WERI-Rb-1 (cell line): ENCODE data around the gene CREM.

Experiments
- DNase-seq: peaks from one replicate; pipeline ENCODE4 v3.0.0-alpha.2; 2020
- H3K27ac ChIP-seq: fragments of 250-450 bp; sonication (Bioruptor Pico); 2 replicates; pipeline ENCODE4 v1.5.1; 2020; ENCODE audit warnings: mild to moderate bottlenecking, moderate library complexity
- H3K27me3 ChIP-seq: fragments of 250-450 bp; sonication (Bioruptor Pico); 2 replicates; pipeline ENCODE4 v1.5.1; 2021; ENCODE audit warnings: mild to moderate bottlenecking, low read depth, moderate library complexity; ENCODE audit not compliant: insufficient read depth, severe bottlenecking
- H3K36me3 ChIP-seq: fragments of 250-450 bp; sonication (Bioruptor Pico); 2 replicates; pipeline ENCODE4 v1.5.1; 2020; ENCODE audit warnings: mild to moderate bottlenecking, moderate library complexity
- H3K4me3 ChIP-seq: 2 replicates; pipeline ENCODE4 v1.5.1; 2011; ENCODE audit warnings: low read depth, mild to moderate bottlenecking, control low read depth, low read length
- H3K9me3 ChIP-seq: fragments of 250-450 bp; sonication (Bioruptor Pico); 2 replicates; pipeline ENCODE4 v1.5.1; 2021; ENCODE audit warnings: mild to moderate bottlenecking, moderate library complexity; ENCODE audit not compliant: severe bottlenecking
- TF ChIP-seq, protein P1 (sequence below): IDR thresholded peaks from 2 replicates; pipeline ENCODE4 v1.5.1; 2011; ENCODE audit warnings: low read depth, mild to moderate bottlenecking, control low read depth, inconsistent platforms, low read length

The CREM gene

GRCh38 chr10:35188954-35189353, 62.3 kb downstream of the CREM start:
- DNase-seq, result no peak
- Histone ChIP-seq H3K27ac (no peak overlapping the region), H3K27me3 (no peaks in the 10 kb centered on the region), H3K9me3 (no peaks in the 10 kb centered on the region), H3K36me3 (no peaks in the 10 kb centered on the region), H3K4me3 (no peak overlapping the region)
- TF ChIP-seq, protein P1, sequence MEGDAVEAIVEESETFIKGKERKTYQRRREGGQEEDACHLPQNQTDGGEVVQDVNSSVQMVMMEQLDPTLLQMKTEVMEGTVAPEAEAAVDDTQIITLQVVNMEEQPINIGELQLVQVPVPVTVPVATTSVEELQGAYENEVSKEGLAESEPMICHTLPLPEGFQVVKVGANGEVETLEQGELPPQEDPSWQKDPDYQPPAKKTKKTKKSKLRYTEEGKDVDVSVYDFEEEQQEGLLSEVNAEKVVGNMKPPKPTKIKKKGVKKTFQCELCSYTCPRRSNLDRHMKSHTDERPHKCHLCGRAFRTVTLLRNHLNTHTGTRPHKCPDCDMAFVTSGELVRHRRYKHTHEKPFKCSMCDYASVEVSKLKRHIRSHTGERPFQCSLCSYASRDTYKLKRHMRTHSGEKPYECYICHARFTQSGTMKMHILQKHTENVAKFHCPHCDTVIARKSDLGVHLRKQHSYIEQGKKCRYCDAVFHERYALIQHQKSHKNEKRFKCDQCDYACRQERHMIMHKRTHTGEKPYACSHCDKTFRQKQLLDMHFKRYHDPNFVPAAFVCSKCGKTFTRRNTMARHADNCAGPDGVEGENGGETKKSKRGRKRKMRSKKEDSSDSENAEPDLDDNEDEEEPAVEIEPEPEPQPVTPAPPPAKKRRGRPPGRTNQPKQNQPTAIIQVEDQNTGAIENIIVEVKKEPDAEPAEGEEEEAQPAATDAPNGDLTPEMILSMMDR, result no peak

DNA sequence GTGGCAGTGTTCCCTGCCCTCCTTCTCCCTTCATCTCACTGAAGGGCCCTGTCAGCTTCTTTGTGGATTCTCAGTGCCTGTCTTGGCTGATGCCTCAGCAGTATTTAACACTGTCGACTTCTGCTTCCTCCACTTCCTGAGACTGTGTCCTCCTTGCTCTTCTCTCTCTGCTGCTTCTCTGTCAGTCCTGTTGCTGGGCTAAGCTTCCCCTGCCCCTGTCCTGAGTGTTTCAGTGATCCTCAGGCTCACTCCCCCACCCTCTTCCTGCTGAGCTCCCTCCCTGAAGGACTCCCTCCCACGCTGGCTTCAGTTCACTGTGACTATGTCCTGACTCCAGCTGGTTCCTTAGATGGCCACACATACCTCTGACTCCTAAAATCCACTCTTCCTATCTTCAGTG, 64.9 kb downstream of the CREM start:
- no peaks in the 10 kb centered on the region for H3K36me3 ChIP-seq
- H3K9me3 ChIP-seq, result no peaks in the 10 kb centered on the region
- H3K27ac ChIP-seq, result no peak overlapping the region
- no peak overlapping the region for H3K4me3 ChIP-seq
- TF ChIP-seq, protein P1, result no peak
- H3K27me3 ChIP-seq, result no peaks in the 10 kb centered on the region
- DNase-seq, result no peak

DNA sequence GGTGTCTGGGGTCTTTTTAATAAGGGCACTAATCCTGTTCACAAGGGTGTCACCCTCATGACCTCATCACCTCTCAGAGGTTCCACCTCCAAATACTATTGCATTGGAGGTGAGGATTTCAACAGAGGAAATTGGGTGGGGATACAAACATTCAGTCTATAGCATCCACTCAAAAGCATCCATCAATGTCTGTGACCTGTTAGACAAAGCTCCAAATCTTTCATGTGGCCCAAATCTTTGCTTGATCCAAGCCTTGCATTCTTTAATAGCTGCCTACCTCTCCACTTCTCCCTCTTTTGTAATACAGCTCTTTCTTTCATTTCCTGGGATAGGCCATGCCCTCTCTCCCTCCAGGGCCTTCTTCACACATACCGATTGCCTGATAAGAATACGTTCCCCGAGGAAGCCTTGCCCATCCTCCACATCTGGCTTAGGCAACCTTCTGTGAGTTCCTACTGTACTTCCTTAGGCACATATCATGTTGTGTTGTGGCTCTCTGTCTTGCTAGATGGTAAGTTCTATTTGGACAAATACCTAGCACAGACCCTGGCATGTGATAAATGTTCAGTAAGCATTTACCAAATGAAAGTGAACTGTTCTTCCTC, 66.1 kb downstream of the CREM start:
- Histone ChIP-seq H3K9me3 (no peaks in the 10 kb centered on the region), H3K27ac (no peak overlapping the region), H3K27me3 (no peaks in the 10 kb centered on the region), H3K4me3 (no peak overlapping the region), H3K36me3 (no peaks in the 10 kb centered on the region)
- DNase-seq, result no peak
- TF ChIP-seq, protein P1, result no peak

DNA sequence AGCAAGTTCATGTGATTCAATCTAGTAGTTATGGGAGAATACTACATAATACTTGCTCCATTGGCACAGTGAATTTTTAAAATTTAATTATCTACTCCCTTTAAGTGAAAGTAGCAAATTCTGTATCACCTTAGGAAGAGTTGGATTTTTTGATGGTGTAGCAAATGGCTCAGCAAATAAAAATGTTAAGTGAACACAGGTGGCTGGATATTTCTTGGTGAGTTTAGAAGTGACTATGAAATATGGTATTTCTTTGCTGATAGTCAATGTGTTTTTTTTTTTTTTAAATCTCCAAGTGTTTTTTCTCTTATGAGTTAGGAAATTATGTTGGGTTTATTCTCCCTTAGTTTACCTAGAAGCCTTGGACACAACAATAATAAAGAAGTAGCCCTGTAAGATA, 67.8 kb downstream of the CREM start:
- Histone ChIP-seq H3K36me3 (no peaks in the 10 kb centered on the region), H3K9me3 (no peaks in the 10 kb centered on the region), H3K27ac (no peak overlapping the region), H3K4me3 (no peak overlapping the region), H3K27me3 (no peaks in the 10 kb centered on the region)
- no peak for DNase-seq
- TF ChIP-seq, protein P1, result no peak

- TF ChIP-seq, protein P1, result no peak
- DNase-seq, result no peak
- H3K36me3 ChIP-seq, result no peaks in the 10 kb centered on the region
- no peak overlapping the region for H3K4me3 ChIP-seq
- H3K27ac ChIP-seq, result no peak overlapping the region
- no peaks in the 10 kb centered on the region for H3K9me3 ChIP-seq
- no peaks in the 10 kb centered on the region for H3K27me3 ChIP-seq
These were observed 68.3 kb downstream of the CREM start for GRCh38 chr10:35194906-35195305.
